ENCODE measurements around the gene AK9.

GRCh38 chr6:109498936-109499335 is 192.1 kb downstream of the AK9 start:
- no peak for TF ChIP-seq CTCF (IDR thresholded peaks at IDR 0.05; ENCODE audit: borderline replicate concordance, extremely low read depth, low read length, poor library complexity, severe bottlenecking)
- TF ChIP-seq EZH2 (IDR thresholded peaks at IDR 0.05; ENCODE audit: borderline replicate concordance, low read depth, low read length, severe bottlenecking) = no peak

All from DND-41 (cell line).